Ishikawa (cell line): ENCODE measurements around the gene ANK3.

Source experiments
- CEBPB ChIP-seq: IDR thresholded peaks from 2 replicates; pipeline ENCODE4 v1.6.1; 2012
- CREB1 ChIP-seq: IDR thresholded peaks from 2 replicates; pipeline ENCODE4 v1.6.1; 2012; ENCODE audit warnings: low read depth
- EGR1 ChIP-seq: IDR thresholded peaks from 2 replicates; pipeline ENCODE4 v1.6.1; 2012
- EP300 ChIP-seq: IDR thresholded peaks from 2 replicates; pipeline ENCODE4 v1.6.1; 2012; ENCODE audit warnings: borderline replicate concordance
- FOXM1 ChIP-seq: IDR thresholded peaks from 2 replicates; pipeline ENCODE4 v1.6.1; 2012; ENCODE audit warnings: low read depth, borderline replicate concordance
- MAX ChIP-seq: IDR thresholded peaks from 2 replicates; pipeline ENCODE4 v1.6.1; 2012
- NFIC ChIP-seq: IDR thresholded peaks from 2 replicates; pipeline ENCODE4 v1.6.1; 2012
- RAD21 ChIP-seq: IDR thresholded peaks from 2 replicates; pipeline ENCODE4 v1.6.1; 2012; ENCODE audit warnings: low read depth
- REST ChIP-seq: IDR thresholded peaks from 2 replicates; pipeline ENCODE4 v1.6.1; 2012; ENCODE audit warnings: low read depth, mild to moderate bottlenecking
- TAF1 ChIP-seq: IDR thresholded peaks from 2 replicates; pipeline ENCODE4 v1.6.1; 2012; ENCODE audit warnings: low read depth, mild to moderate bottlenecking
- TCF12 ChIP-seq: IDR thresholded peaks from 2 replicates; pipeline ENCODE4 v1.6.1; 2012; ENCODE audit warnings: low read depth
- TEAD4 ChIP-seq: IDR thresholded peaks from 2 replicates; pipeline ENCODE4 v1.6.1; 2012
- USF1 ChIP-seq: IDR thresholded peaks from 2 replicates; pipeline ENCODE4 v1.6.1; 2012
- YY1 ChIP-seq: IDR thresholded peaks from 2 replicates; pipeline ENCODE4 v1.6.1; 2012; ENCODE audit warnings: low read depth
- ZBTB7A ChIP-seq: IDR thresholded peaks from 2 replicates; pipeline ENCODE4 v1.6.1; 2012; ENCODE audit warnings: low read depth

ANK3 gene

GRCh38 chr10:60350400-60350799 lies 39.3 kb downstream of the ANK3 start:
- TF ChIP-seq CREB1 (no peak), MAX (no peak), ZBTB7A (no peak), USF1 (no peak), NFIC (no peak), RAD21 (no peak), EGR1 (no peak), TEAD4 (no peak), TAF1 (no peak), YY1 (no peak), FOXM1 (no peak)

- TF ChIP-seq REST (no peak), CREB1 (no peak), YY1 (no peak), NFIC (no peak), CEBPB (no peak), ZBTB7A (no peak), TCF12 (no peak), FOXM1 (no peak), EP300 (no peak), EGR1 (no peak), RAD21 (no peak), MAX (no peak), USF1 (no peak)
Measured at GRCh38 chr10:60349426-60349825, 40.2 kb downstream of the ANK3 start.

GRCh38 chr10:60348982-60349381 lies 40.7 kb downstream of the ANK3 start:
- TF ChIP-seq RAD21 (no peak), MAX (no peak), TAF1 (no peak), NFIC (no peak), FOXM1 (no peak), TEAD4 (no peak), CREB1 (no peak), EP300 (no peak), USF1 (no peak), CEBPB (no peak), EGR1 (no peak)

- TF ChIP-seq YY1 (no peak), TAF1 (no peak), FOXM1 (no peak), NFIC (no peak), RAD21 (no peak), USF1 (no peak), CREB1 (no peak), TCF12 (no peak), EP300 (no peak), REST (no peak), CEBPB (no peak), ZBTB7A (no peak), EGR1 (no peak), MAX (no peak), TEAD4 (no peak)
Measured at GRCh38 chr10:60347270-60347669, 42.4 kb downstream of the ANK3 start.

GRCh38 chr10:60346661-60347060 lies 43.0 kb downstream of the ANK3 start:
- no peak for TF ChIP-seq TCF12
- no peak for TF ChIP-seq USF1
- TF ChIP-seq YY1 = no peak
- TF ChIP-seq TEAD4 = no peak
- TF ChIP-seq REST = no peak
- TF ChIP-seq NFIC = no peak
- TF ChIP-seq FOXM1 = no peak
- no peak for TF ChIP-seq EP300
- TF ChIP-seq TAF1 = no peak
- no peak for TF ChIP-seq EGR1
- TF ChIP-seq ZBTB7A = no peak
- no peak for TF ChIP-seq CEBPB
